H1 (cell line): ENCODE results near the gene PPIA. TPM values are rescaled to one million over a fixed set of nuclear protein-coding genes. Genes with fewer than 3 reads are reported as not detected.

Source experiments
- CHD7 ChIP-seq: fragments of 300-600 bp; sonication (generic); IDR thresholded peaks from 2 replicates; pipeline ENCODE4 v1.7.1; 2012; ENCODE audit warnings: low read length, moderate library complexity, mild to moderate bottlenecking, inconsistent platforms; ENCODE audit not compliant: insufficient replicate concordance
- POLR2AphosphoS5 ChIP-seq: IDR thresholded peaks from 2 replicates; pipeline ENCODE4 v1.6.1; 2011; ENCODE audit warnings: low read depth, low read length
- SP2 ChIP-seq: IDR thresholded peaks from 2 replicates; pipeline ENCODE4 v1.6.1; 2012; ENCODE audit warnings: mild to moderate bottlenecking, low read length, inconsistent platforms
- polyA plus RNA-seq, 7 experiments: library from polyadenylated mRNA; depleted of rRNA in 3 of 7; stranded (reverse) in 5 of 7; unstranded in 2 of 7; fragments of >200 nt in 5 of 7; fragments of 200-250 nt in 2 of 7; gene quantifications; 1 replicate in 5 of 7; 2 replicates in 1 of 7; 4 replicates in 1 of 7; pipeline versions ENCODE4 v1.2.1 to v1.2.3, GENCODE V29; 2011 to 2013; ENCODE audit warnings: missing spikeins in 2 of 7, mixed read lengths in 2 of 7
- total RNA-seq: library from RNA; stranded (reverse); fragmentation: NEBNext Ultra II Directional; extraction: Animal tissue kit (Norgen Biotek cat#: 25700); gene quantifications from 2 replicates; pipeline ENCODE4 v1.2.1, GENCODE V29; 2021

Gene PPIA
- total and polyA plus RNA-seq, 2 of the 8 experiments (the other 6 are each of a cell fraction or from before 2014, with no cell fraction given): 2,865 to 5,394 TPM

GRCh38 chr7:44849259-44849884 lies 52.9 kb downstream of the PPIA start (continued):
- TF ChIP-seq CHD7 (no peak), SP2 (no peak), POLR2AphosphoS5 (peak; percentile 20; the same call in 1 of the 2 replicates)
